ENCODE results near the gene TMEM164.
A peak's percentile ranks its signal among the peaks of the same experiment; 100 is the strongest.

TMEM164 gene

DNA sequence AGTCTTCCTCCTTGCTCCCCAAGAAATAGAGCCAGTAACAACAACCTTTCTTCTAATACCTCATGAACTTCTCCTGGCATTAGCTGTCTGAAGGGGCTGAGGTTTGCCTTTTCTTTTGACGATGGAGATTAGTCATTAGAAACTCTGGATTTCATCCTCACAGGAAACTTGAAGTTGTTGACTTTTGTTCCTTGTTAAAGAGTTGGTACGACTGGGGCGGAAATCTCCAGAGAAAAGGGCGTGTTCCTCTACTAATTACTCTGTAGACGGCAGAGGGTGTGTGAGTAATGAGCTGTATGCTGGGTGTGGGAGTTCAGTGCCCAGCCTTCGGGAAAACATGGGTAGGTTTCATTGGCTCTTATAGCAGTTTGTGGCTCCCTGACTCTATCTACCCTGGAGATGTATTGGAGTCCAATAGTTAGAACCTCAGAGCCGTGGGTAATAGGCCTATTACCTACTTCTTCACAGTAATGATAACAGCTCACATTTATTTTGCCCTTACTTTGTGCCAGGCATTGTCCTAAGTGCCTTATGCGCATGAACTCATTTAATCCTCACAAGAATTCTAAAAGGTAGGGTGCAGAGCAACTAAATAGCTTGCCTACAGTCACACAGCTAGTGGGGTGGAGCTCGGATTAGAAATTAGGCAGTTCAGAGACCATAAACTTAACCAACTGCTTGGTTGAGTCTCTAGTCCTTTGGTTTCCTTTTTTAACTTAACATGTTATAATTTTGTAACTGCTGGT lies 23.4 kb downstream of the TMEM164 start:
- DNase-seq (ENCODE audit: low read depth): peak; percentile 21
- TF ChIP-seq CTCF (conservative IDR thresholded peaks at IDR 0.05; ENCODE audit: low read length): no peak
- H3K4me3 ChIP-seq (ENCODE audit: low read length): no peak overlapping the region

DNA sequence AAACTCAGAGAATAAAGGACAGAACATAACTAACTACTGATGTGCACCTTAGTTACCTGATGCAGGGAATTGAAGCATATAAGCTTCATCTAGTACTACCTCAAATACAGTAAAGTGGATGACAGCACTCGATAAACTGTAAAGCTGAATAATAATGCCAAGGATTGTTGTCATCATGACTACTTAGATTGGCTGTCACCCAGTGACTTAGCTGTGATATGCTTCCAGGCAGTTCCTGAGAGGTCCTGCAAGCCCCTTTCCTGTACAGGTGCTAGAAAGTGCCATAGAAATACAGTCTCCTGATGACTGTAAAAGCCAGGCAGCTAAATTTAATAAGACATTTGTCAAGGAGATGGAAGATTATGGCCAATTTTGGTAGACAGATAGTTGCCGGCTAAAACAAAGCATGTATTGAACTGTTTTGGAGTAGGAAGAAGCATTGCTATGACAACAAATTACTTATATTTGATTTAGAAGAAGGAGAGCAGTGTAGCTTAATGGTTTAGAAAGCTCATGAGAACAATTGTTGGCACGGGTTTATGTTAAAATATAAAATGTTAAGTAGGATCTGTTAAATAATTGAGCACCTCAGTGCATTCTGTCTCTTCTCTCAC lies 29.7 kb downstream of the TMEM164 start:
- H3K4me3 ChIP-seq (ENCODE audit: low read length): no peak overlapping the region
- TF ChIP-seq CTCF (conservative IDR thresholded peaks at IDR 0.05; ENCODE audit: low read length): no peak
- no peak for DNase-seq (ENCODE audit: low read depth)

DNA sequence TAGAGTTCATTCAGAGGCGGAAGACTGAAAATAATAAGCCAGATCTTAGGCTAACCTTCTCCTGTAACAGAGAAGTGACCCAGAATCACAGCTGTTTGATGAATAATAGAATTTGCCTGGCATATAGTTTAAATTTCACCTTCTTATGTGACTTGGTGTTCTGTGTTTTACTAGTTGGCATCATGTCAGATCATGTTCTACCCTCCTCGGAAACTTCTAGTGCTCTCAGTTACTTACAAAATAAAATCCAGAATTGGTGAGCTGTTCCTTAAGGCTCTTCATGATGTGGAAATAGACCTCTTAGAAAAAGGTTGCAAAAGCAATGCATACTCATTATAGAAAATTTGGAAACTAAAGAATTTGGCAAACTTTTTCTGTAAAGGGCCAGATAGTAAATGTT lies 31.1 kb downstream of the TMEM164 start:
- DNase-seq (ENCODE audit: low read depth): no peak
- H3K4me3 ChIP-seq (ENCODE audit: low read length): no peak overlapping the region
- no peak for TF ChIP-seq CTCF (conservative IDR thresholded peaks at IDR 0.05; ENCODE audit: low read length)

- TF ChIP-seq CTCF (conservative IDR thresholded peaks at IDR 0.05; ENCODE audit: low read length): no peak
- no peak overlapping the region for H3K4me3 ChIP-seq (ENCODE audit: low read length)
- no peak for DNase-seq (ENCODE audit: low read depth)
These were observed 33.5 kb downstream of the TMEM164 start for GRCh38 chrX:110036162-110037033.

DNA sequence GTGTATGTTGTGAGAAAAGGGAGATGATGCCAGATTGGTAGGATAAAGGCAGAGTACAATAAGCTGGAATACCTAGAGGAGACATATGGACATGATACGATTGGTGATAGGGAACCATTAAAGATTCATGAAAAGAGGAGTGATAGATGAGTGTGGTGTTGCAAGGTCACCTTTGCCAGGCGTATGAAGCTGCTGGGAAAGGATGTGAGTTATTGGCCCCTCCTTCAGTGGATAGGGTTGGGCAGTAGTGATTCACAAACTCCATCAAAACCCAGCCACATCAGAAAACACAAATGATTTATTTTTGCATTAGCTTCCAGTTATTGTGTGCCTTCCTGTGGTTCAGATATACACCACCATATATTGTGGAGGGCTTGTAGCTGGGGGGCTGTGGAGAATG lies 34.3 kb downstream of the TMEM164 start:
- no peak for DNase-seq (ENCODE audit: low read depth)
- TF ChIP-seq CTCF (conservative IDR thresholded peaks at IDR 0.05; ENCODE audit: low read length): no peak

GRCh38 chrX:110038900-110039299 lies 36.0 kb downstream of the TMEM164 start:
- TF ChIP-seq CTCF (conservative IDR thresholded peaks at IDR 0.05; ENCODE audit: low read length): no peak

More for the DNA sequence above, 34.3 kb downstream of the TMEM164 start:
- H3K4me3 ChIP-seq (ENCODE audit: low read length): no peak overlapping the region

More at GRCh38 chrX:110038900-110039299, 36.0 kb downstream of the TMEM164 start:
- DNase-seq (ENCODE audit: low read depth): no peak
- H3K4me3 ChIP-seq (ENCODE audit: low read length): no peak overlapping the region

Data from AG10803 (cell line).